NK-92 (cell line): ENCODE measurements around the gene STK11IP.
A peak's percentile ranks its signal among the peaks of the same experiment; 100 is the strongest.

Experiments used
- DNase-seq: peaks from one replicate; lab custom pipeline; 2025; ENCODE audit not compliant: unreplicated experiment; lab: John Stamatoyannopoulos, UW

STK11IP gene, protein sequence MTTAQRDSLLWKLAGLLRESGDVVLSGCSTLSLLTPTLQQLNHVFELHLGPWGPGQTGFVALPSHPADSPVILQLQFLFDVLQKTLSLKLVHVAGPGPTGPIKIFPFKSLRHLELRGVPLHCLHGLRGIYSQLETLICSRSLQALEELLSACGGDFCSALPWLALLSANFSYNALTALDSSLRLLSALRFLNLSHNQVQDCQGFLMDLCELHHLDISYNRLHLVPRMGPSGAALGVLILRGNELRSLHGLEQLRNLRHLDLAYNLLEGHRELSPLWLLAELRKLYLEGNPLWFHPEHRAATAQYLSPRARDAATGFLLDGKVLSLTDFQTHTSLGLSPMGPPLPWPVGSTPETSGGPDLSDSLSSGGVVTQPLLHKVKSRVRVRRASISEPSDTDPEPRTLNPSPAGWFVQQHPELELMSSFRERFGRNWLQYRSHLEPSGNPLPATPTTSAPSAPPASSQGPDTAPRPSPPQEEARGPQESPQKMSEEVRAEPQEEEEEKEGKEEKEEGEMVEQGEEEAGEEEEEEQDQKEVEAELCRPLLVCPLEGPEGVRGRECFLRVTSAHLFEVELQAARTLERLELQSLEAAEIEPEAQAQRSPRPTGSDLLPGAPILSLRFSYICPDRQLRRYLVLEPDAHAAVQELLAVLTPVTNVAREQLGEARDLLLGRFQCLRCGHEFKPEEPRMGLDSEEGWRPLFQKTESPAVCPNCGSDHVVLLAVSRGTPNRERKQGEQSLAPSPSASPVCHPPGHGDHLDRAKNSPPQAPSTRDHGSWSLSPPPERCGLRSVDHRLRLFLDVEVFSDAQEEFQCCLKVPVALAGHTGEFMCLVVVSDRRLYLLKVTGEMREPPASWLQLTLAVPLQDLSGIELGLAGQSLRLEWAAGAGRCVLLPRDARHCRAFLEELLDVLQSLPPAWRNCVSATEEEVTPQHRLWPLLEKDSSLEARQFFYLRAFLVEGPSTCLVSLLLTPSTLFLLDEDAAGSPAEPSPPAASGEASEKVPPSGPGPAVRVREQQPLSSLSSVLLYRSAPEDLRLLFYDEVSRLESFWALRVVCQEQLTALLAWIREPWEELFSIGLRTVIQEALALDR

GRCh38 chr2:219597552-219598307 is at the start of gene STK11IP:
Gene STK11IP (plus strand): TSS chr2:219597857. CDS start chr2:219598120, 263 bp downstream.
- DNase-seq = peak; percentile 35

DNA sequence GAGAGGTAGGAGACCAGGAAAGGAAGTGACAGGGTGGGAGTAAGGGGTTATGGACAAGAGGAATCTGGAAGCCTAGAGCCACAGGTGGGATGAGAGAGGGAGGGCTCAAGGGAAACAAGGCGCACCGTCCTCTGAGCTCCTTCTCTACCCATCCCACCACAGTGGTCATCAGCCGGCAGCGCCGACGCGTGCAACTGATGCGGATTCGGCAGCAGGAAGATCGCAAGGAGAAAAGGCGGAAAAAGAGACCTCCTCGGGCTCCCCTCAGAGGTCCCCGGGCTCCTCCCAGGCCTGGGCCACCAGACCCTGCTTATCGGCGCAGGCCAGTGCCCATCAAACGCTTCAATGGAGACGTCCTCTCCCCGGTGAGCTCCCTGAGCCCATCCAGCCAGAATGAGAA is 48.7 kb upstream of the STK11IP start:
- DNase-seq = no peak

GRCh38 chr2:219549619-219550018 is 48.0 kb upstream of the STK11IP start:
- DNase-seq = no peak

DNA sequence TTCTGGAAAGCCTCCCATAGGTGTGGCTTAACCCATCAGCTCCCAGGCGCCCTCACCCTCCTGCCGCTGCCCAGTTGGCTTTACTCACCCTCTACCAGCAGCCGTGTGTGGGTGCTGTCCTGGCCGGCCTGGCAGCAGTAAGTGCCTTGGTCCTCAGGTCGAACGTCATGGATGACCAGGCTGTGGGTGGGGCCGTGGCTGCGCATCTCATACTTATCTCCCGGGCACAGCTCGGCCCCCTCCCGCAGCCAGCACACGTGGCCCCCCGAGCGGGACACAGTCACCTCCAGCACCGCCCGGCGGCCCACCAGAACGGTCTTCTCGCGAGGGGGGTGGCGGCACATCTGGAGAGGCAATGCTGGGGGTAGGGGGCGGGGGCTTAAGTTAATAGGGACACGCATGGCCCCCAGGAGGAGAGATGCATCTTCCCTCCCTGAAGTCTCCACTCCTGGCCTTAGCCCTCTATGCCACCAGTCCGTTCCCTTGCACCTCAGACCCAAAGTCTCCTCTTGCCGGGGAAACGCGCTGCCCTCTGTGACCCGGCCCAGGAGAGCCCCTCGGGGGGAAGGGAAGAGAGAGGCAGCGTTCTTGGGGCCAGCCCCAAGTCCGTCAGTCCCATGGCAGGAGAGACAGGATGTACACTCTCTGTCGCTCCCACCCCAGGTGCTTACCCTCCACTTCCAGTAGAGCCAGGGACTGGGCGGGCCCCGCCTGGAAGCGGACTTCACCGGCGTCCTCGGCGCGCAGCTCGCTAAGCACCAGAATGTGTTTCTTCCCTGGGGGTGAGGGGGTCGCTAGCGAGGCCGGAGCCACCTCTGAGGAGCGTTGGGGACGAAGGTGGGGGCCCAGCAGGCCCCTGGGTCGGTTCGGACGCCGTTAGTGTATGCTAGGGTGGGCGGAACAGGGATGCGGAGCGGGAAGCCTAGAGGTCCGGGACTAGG is 45.9 kb upstream of the STK11IP start:
- no peak for DNase-seq

- no peak for DNase-seq
Measured at GRCh38 chr2:219552382-219553167, 45.1 kb upstream of the STK11IP start.

GRCh38 chr2:219553168-219553417 is 44.6 kb upstream of the STK11IP start:
- no peak for DNase-seq

DNA sequence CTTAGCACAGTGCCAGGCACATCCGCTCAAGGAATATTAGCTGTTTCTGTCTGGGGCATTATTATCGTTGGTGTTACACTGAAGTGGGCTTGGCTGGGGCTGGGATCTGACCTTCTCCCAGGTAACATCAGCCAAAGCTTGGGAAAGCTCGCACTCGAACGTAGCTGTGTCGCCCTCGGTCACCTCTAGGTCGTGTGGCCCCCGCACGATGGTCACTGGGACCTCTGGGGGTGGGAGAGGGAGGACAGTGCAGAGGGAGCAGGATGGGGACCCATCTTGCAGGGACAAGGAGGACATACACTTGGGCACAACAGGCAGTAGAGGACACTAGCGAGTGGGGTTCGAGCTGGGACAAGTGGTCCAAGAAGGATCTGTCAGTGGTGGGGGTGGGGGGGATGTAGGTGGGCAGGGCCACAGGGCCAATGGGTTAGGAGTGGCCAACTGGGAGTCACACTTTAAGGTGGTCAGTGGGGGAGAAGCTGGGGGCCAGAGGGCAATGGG is 44.1 kb upstream of the STK11IP start:
- DNase-seq = no peak

GRCh38 chr2:219554350-219554749 is 43.3 kb upstream of the STK11IP start:
- no peak for DNase-seq

DNA sequence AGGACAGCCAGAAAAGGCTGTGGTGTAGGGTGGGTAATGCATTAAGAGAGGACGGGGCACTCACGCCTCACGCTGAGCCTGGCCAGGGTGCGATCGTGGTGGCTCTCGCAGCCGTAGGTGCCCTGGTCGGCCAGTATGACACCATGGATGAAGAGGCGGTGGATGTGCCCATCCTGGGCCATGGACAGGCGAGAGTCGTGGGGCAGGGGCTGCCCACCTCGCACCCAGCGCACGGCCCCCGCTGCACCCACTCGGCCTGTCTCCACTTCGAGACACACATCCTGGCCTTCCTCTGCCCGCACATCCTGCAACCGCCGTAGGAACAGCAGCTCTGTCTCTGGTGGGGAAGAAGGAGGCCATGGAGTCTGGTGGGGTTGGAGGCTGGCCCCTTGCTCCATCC is 41.7 kb upstream of the STK11IP start:
- DNase-seq = no peak

DNA sequence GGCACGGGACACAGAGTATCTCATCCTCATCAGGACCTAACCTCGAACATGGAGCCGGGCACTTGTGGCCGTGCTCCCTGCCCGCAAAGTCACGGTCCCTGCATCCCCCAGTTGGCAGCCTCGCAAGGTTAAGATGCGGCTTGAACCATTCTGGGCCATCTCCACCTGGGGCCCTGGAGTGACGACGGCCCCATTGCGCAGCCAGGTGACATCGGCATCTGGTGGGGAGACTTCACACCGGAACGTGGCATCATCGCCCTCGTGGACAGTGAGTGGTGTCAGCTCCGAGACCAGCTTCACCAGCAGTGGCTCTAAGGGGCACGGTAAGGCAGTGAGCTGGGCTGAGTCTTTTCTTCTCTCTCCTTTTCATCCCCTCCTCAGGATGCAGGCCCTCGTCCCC is 41.2 kb upstream of the STK11IP start:
- DNase-seq = no peak

DNA sequence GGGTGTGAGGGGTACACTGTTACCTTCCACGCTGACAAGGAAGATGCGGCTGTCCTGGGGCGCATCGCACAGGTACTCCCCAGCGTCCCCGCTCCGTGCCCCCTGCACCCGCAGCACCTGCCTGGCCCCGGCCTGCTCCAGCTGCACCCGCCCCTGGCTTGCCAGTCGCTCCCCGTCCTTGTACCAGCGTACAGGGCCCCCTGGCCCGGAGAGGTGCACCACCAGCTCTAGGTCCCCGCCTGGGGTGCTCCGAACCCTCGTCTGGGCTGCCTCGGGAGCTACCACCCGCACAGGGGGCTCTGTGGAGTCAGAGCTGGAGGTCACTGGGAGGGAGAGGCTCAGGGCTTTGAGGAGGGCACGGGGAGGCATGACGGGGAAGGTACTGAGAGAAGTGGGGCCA is 40.3 kb upstream of the STK11IP start:
- no peak for DNase-seq

- DNase-seq = no peak
Measured at GRCh38 chr2:219557791-219558785, 39.6 kb upstream of the STK11IP start.

DNA sequence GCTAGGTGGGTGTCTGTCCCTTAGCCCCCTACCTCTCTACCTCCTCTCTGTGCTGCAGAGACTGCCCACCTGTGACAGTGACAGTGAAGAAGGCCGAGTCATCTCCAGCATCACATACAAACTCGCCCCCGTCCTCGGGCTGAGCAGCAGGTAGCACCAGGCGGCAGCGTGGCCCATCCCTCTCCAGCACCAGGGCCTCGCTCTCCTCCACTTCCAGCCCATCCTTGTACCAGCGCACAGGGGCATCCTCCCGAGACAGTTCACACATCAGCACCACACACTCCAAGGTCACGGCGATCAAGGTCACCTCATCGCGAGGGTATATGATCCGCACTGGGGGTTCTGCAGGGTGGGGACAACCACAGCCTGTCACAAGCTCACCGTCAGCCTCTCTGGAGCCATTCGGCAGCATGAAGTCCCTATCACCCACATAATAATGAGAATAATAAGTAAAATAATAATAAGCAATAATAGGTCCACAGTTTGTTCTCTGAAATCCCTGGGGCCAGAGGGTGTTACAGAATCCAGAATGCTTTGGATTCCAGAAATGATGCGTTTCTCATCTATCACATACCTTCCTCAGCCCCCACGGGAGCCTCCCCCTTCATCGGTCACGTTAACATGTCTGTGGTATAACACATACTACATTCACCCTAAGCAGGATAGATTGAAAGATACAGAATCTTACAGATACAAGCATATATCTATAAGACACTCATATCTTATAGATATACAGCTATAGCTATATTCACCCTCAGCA is 38.3 kb upstream of the STK11IP start:
- DNase-seq = no peak

- no peak for DNase-seq
Measured at GRCh38 chr2:219560037-219560892, 37.4 kb upstream of the STK11IP start.

- no peak for DNase-seq
Measured at GRCh38 chr2:219560893-219561178, 36.8 kb upstream of the STK11IP start.

GRCh38 chr2:219561179-219562048 is 36.2 kb upstream of the STK11IP start:
- DNase-seq = no peak
